GM19452 (cell line): ENCODE results near the gene LMO7.
A peak's percentile ranks its signal among the peaks of the same experiment; 100 is the strongest.
"Not testable (repeated sequence)": the region's sequence is repeated elsewhere in the genome, so short reads cannot be mapped to it uniquely, and the experiment has no call there.

Experiments
- ATAC-seq: cut with Tn5 transposase; IDR thresholded peaks from one replicate; pipeline ENCODE4 v1.9.1; 2021; ENCODE audit not compliant: unreplicated experiment

Gene LMO7

DNA sequence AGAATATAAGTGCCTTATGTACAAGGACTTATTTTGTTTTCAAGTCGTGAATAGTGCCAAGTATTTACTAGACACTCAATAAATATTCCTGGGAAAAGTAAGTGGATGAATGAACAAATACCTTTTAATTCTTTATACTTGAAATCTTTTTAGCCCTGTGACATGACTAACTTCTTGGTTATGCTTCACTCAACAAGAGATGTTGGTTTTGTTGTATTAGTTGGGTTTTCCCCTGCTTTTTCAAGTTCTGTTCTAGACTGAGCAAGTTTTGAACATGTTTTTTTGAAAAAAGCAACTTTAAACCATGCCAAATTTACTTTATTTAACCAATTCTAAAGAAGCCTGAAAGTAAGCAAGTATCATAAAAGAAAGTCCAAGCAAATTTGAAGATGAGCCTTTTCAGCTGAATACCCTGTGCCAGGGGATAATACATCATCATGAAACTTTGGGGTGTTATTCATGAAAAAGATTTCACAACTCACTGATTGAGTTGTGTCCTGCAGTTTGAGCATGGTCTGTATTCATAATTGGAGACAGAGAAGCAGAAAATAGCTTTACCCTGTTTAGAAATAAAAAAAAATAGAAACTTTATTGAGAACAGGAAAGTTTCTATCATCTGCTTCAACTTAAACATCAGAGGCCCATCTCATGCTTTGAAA is 11.1 kb downstream of the LMO7 start:
- ATAC-seq: peak; percentile 78

DNA sequence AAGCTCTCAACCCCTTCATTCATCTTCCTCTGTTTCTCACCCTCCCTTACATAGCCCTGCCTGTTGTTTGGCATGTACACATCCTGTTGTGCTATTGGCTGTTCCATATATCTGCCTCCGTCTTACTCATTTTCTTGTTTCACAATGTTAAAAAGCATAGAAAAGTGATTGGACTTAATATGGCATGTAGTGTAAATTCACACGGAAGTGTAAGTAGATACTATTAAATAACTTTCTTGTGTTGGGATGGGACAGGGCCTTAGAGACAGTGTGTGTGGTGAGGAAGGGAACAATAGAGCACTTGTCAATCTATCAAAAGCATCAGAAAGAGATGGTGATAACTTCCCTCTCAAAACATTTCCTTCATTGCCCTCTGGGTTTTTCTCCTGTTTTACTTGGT is 12.3 kb downstream of the LMO7 start:
- no peak for ATAC-seq

GRCh38 chr13:75651013-75651412 is 14.9 kb downstream of the LMO7 start:
- no peak for ATAC-seq

GRCh38 chr13:75652726-75653125 is 16.6 kb downstream of the LMO7 start:
- ATAC-seq: no peak

DNA sequence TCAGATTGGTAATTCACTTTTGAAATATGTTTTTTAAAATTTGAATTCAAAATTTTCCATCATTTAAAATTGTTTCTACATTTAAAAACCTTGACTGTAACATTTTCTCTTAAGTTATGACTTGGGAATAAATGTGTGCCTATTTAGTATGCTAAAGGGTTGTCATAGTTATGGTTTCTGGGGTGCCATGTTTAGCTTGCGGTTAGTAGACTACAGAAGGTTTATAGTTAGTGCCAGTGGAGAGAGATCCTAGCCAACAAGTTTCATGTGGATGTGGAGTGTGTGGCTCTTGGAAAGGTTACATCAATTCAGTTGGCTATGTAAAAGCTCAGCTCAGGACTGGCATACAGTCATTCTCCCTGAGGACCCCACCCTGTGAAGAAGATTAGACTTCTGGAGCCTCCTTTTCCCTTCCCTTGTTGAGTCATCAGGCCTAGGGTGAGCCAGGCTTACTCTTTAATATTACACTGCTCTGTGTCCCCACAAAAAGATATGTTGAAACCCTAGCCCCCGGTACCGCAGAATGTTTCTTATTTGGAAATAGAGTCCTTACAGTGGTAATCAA is 20.4 kb downstream of the LMO7 start:
- ATAC-seq: no peak

DNA sequence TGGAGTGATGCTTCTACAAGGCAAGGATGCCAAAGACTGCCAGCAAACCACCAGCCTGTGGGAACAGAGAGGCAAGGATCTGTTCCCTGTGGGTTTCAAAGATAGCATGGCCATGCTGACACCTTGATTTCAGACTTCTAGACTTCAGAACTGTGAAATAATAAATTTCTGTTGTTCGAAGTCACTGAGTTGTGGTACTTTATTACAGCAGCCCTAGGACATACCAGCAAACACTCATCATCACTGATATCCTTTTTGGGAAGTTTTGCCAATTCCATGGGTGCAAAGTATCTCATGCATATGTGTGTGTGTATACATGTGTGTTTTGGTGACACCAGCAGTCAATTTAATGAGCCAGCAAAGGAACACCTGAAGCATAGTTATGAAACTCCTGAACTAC is 21.0 kb downstream of the LMO7 start:
- no peak for ATAC-seq

GRCh38 chr13:75660694-75661093 is 24.6 kb downstream of the LMO7 start:
- no peak for ATAC-seq

DNA sequence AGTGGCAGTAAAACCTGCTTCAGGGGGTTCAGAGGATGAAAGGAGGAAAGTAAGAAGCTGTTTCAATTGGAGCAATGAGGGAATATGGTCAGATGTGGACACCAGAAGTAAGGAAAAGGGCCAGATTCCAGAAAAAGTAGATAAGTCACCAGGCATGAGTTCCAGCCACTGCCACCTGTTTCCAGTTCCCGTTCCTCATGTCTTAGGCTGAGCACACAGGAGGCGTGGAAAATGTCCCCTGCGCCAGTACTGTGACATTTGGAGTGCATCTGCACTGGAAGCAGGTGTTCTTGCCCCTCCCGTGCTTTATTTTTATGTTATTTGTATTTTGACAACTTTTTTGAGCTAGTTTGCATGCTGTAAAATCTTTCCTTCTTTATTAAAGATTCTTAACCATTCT is 25.3 kb downstream of the LMO7 start:
- ATAC-seq: no peak

DNA sequence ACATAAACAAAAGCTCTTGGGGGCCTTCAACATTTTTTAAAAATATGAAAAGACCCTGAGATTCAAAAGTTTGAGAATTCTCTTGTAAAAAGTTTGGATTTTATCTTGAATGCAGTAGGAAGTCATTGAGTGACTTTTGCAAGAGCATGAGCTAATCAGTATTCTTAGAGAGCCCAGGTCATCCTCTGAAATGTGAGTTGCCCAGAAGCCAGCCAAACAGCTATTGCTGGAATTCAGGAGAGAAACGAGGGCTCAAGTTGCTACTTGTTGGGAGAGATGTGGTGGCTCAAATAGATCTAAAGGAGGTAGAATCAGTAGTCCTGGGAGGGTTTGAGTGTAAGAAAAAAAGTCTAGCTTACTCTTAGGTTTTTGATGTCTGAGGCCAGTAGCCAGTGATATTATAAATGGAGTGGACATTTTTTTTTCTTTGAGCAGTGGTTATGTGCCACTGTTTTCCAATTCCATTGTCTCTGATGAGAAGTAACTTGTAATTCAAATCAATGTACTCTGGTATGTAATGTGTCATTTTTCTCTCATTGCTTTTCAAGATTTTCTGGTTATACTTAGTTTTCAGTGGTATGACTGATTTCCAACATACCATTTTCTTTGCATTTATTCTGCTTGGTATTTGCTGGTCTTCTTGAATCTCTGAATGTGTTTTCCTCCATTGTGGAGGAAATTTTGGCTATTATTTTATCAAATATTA is 30.7 kb downstream of the LMO7 start:
- no peak for ATAC-seq

GRCh38 chr13:75669706-75670105 is 33.6 kb downstream of the LMO7 start:
- no peak for ATAC-seq

DNA sequence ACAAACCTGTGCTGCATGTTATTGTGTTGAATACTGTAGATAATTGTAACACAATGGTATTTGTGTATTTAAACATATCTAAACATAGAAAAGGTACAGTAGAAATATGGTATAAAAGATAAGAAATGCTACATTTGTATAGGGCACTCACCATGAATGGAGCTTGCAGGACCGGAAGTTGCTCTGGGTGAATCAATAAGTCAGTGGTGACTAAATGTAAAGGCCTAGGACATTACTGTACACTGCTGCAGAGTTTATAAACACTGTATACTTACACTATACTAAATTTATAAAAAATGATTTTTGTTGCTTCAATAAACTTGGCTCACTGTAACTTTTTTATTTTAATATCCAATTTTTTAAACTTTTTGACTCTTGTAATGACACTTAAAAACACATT is 34.4 kb downstream of the LMO7 start:
- no peak for ATAC-seq

- ATAC-seq: no peak
Measured at GRCh38 chr13:75675421-75675820, 39.3 kb downstream of the LMO7 start.

GRCh38 chr13:75679459-75679858 is 43.3 kb downstream of the LMO7 start:
- no peak for ATAC-seq

GRCh38 chr13:75680251-75680650 is 44.1 kb downstream of the LMO7 start:
- ATAC-seq: not testable (repeated sequence)

DNA sequence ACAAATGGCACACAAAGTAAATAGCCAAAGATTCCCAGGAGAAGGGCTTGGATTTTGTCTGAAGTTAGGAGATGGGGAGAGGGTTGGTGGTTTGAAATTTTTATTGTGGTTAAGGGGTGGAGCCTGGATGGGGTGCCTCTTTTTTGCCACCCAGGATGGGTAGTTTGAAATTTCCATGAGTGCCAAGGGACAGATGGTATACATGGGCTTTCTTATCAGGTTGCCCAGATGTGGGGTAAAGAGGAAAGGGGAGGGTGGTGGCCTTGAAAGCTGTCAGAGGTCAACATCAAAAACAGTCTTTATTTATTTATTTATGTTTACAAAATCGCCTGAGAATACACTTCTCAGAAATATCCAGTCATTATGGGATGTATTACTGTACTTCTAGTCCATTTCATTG is 46.2 kb downstream of the LMO7 start:
- no peak for ATAC-seq

GRCh38 chr13:75685239-75685697 is 49.1 kb downstream of the LMO7 start:
- ATAC-seq: no peak

GRCh38 chr13:75687150-75687763 is 51.1 kb downstream of the LMO7 start:
- ATAC-seq: no peak

DNA sequence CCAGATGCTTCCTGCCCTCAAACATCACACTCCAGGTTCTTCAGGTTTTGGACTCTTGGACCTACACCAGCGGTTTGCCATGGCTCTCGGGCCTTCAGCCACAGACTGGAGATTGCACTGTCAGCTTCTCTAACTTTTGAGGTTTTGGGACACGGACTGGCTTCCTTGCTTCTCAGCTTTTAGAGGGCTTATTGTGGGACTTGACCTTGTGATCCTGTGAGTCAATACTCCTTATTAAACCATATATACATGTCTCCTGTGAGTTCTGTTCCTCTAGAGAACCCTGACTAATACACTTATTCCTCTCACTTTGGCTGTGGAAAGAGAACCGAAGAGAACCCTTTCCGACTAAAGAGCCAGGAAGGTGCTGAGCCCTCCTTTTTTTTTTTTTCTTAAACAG is 53.6 kb downstream of the LMO7 start:
- no peak for ATAC-seq

DNA sequence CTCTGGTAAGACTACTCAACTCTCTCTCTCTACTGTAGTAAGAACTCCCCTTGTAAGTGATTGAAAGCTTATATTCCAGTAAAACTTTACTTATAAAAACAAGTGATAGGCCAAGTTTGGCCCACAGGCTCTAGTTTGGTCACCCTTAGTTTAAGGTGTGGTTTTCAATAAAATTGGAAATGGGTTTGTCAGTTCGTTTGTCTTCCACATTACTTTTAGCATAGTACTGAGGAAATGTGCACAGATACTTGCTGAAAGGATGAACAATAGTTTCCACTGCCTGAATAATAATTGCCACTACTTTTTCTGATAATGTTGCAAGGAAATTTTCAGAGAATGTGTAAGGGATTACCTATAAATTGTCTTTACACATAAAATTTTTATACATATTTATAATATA is 54.5 kb downstream of the LMO7 start:
- ATAC-seq: no peak

DNA sequence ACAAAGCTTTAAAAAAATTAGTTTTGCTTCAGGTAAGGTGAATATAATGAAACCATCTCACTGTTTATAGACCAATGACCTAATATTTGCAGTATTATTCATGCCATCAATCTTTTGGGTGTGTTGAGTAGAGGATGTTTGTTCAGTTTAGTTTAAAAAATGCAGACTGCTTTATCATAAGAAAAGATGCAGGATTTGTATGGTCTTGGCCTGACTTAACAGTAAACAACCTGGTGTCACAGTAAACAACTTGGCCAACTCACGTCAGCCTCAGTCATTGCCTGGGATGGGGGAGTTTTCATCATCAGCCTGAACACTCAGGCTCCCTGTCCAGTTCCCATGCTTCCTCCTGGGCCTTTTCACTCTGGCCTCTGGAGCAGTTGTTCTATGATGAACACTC is 55.1 kb downstream of the LMO7 start:
- no peak for ATAC-seq

GRCh38 chr13:75693227-75693626 is 57.1 kb downstream of the LMO7 start:
- no peak for ATAC-seq

DNA sequence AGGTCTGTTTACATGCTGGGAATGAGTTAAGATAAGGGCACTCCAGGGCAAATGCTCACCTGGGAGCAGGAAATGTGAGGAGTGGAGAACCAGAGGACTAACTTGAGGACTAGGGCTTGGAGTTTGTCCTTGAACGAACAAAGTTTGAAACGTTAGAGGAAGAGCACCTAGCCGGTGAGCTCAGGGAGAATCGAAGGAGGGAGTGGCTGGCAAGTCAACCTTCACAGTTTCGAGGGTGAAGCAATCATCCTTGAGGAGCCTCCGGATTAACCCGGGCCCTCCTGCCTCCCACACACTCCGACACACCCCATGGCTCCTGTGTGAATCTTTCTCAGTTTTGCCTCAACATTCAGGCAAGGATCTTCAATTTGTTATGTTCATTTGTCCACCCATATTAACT is 58.6 kb downstream of the LMO7 start:
- no peak for ATAC-seq
